Measurements from ENCODE around the gene XYLB.

GRCh38 chr3:38327335-38328009 lies 19.1 kb upstream of the XYLB start:
- TF ChIP-seq CTCF (IDR thresholded peaks at IDR 0.05; ENCODE audit: borderline replicate concordance, extremely low read depth, low read length, poor library complexity, severe bottlenecking) (no peak), EZH2 (IDR thresholded peaks at IDR 0.05; ENCODE audit: borderline replicate concordance, low read depth, low read length, severe bottlenecking) (no peak)

Data from DND-41 (cell line).